GM21786 (cell line): Measurements from ENCODE around the gene ZNF217.
"Not testable (repeated sequence)": the region's sequence is repeated elsewhere in the genome, so short reads cannot be mapped to it uniquely, and the experiment has no call there.

ENCODE experiments used
- ATAC-seq: cut with Tn5 transposase; IDR thresholded peaks from one replicate; pipeline ENCODE4 v1.9.1; 2021; ENCODE audit not compliant: unreplicated experiment

ZNF217 gene

DNA sequence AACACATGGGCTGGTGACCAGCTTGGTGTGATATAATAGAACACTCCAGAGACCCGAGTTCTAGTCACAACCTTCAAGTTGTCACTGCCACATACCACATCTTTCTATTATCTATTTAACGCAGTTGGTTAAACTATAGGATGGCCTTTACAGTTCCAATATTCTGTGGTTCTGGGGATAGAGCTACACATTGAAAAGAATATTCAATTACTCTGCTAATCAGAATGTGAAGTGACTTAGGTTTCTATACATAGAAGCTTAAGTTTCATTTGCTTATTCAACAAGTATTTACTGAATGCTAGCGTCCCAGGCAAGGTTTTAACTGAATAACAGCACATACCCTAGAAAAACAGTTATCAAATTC is 9.1 kb downstream of the ZNF217 start:
- not testable (repeated sequence) for ATAC-seq

DNA sequence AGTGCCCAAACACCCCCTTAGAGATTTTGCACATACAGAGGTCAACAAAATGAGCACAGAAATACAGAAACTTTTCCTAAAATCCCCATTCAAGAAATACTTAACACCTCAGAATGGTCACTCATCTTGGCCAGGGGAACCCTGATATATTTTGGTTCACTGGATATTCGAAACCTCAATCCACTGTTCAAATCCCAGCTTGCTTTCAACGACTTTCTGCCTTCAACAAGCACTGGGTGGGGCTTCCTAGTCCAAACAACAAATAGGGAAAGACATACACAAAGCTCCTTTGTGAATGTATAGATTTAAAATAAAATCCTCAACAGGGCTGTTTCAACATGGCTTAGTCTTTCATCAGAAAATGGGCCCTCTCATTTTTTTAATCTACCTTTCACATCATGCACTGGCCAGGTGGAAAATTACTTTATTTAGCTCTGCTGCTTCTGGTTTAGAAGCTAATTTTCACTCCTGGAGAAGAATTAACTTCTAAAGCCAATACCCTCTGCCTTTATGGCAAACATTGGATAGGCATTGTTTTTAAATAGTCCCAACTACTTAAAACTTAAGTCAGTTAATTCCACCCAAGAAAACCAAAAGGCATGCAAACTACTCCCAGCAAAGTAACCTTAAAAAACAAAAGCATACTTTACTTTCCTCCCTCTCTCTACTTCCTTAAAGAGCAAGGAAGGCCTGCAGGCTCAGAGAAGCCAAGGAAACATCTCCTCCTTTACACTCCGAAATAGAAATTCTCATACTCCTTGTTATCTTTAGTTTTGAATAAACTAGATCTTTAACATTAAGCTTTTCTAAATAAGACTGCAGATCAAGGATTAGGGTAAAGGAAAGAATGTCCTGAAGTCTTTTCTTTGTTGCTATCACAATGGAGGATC is 9.7 kb downstream of the ZNF217 start:
- not testable (repeated sequence) for ATAC-seq

DNA sequence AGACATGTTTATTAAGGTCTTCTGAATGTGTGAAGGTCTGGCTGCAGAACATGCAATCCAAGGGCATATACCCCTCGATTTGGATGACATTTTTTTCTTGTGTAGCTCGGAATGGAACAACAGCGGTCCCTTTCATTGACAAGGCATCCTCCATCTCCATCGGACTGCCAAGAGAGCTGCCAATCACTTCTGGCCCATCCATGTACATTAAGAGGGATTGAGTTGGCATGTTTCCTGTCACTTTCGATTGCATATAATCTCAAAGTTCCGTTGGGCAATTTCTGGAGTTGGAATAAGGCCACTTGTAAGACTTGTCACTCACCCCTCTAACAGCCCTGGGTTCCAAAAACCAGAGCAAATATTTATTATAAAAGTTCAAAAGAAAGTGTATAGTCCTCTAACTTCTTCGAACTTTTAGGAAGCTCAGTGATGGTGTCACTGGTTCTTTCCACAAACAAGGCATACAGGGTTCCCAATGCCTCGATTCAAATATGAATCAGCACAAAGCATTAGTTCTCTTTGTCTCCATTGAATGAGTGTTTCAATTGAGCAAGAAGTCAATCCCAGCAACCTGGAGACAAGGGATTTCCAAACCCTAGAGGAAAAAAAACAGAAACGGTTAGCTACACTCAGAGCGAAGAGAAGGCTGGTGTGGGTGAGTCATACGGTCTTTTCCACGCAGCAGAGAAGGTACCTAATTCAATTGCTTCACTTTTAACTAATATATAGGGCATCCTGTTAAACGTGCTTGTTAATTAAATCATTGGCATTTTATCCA is 10.9 kb downstream of the ZNF217 start:
- no peak for ATAC-seq

DNA sequence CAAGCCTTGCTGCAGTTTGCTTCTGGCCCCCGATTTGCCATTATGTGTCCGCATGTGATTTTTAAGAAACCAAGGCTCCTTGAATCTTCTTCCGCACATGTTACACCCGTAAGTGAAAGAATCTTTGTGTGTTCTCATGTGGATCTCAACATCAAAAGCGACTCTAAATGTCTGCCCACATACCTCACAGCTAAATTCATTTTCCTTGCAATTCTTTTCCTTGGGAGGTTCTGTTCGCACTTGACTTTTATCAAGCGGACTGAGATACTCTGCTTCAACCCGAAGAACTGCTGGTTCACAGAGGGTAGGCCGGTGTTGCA is 11.4 kb downstream of the ZNF217 start:
- ATAC-seq, result no peak

DNA sequence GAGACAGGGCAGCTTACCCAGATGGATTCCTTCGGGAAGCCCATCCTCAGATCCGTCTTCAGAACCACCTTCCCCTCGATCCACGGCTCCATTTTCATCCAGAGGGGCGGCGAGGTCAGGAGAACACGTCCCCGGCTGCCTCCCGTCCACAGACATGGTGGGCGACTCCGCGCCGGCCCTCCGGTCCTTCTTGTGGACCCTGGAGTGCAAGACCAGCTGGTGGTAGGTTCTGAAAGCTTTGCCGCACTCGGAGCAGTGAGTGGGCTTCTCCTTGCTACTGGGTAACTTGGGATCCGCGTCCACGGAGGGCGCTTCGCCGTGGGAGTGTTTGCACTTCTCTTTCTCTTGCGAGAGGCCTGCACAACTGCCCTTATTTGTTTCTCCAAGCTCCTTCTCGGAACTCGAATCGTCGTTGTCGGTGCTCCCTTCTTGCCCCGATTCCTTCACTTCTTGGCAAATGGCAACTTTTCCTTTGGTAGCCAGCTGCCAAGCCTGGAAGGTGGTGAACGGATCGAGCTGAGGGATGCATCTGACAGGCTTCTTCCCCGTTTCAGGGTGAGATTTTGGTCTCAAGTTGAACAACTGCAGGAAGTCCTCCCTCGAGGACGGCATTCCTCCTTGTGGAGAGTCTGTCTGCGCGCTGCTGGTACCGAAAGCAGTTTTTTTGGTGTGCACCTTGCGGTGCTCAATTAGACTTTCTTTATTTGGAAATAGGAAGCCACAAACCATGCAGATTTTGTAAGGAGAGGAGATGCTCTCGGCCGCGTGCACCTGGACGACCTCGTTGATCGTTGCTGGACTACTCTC is 12.0 kb downstream of the ZNF217 start:
- no peak for ATAC-seq

DNA sequence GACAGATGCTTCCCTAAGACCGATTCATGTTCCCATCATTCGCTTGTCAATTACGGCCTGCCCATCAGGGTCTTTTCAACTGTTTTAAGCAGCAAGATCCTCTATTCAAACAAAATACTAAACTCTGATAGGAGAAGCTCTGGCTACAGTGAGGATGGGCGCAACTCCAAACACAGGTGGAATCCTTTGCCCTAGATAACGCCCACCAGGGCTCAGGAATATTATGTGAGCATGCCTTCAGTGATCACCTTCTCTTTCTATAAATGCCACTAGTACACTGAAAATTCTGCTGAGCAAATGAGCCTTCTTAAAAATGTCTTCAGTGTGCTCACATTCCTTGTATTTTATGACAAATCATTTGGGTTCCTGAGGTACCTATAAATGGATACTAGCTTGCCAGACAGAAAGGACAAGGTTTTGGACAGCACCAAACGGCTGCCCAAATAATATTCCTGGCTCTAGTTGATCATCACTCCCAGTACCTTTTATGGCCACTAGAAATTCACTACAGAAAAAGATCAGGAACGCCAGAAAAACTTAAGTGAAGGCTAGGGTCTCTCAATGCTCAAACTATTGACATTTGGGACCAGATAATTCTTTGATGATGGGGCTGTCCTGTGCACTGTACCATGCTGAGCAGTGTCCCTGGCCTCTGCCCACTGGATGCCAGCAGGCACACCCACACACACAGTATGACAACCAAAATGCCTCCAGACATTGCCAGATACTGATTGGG is 13.1 kb downstream of the ZNF217 start:
- no peak for ATAC-seq

DNA sequence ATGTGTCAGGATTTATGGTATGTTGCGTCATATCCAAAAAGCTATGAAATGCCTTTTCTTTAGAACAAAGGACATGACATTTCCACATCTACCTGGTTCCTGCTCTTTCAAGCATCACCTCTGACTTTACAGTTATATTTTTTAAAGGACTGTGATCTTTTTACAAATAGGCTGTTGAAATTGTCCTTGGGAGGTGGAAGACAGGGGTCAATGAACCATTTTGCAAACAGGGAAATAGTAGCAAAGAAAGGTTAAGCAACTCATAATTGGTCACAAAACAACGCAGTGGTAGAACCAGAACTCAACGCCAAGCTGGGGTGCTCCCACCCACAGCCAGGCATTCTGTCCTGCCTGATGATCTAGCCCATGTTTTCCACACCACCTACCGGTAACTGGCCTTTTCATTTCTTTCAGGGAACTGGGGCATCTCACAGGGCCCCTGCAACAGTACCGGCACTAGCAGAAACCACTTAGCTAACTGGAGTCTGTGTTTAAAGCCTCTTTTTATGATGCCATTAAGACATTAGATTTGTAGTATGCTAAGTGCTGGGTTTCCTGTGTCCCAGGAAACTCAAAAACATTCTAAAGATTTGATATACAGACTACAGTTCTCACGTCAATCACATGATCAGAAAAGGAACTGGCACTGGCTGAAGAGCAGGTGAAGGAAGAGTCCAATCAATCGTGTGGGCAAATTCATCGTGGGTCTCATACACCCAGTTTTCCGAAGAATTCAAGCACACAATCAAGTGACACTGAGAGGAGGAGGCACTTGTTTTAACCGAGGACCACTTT is 13.9 kb downstream of the ZNF217 start:
- no peak for ATAC-seq

DNA sequence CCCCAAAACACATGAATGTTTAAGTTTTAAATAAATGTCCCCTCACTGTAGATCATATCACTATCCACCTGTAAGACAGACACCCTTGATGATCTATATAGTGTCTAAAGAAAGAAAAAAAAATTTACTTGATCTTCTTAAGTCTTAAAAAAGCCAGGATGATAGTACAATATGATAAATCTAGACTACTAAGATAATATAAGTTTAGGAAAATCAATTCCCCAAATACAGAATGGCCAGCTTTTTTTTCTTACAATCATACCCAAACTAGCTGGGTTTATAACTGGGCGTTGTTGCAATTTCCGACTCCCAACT is 14.4 kb downstream of the ZNF217 start:
- ATAC-seq, result no peak

DNA sequence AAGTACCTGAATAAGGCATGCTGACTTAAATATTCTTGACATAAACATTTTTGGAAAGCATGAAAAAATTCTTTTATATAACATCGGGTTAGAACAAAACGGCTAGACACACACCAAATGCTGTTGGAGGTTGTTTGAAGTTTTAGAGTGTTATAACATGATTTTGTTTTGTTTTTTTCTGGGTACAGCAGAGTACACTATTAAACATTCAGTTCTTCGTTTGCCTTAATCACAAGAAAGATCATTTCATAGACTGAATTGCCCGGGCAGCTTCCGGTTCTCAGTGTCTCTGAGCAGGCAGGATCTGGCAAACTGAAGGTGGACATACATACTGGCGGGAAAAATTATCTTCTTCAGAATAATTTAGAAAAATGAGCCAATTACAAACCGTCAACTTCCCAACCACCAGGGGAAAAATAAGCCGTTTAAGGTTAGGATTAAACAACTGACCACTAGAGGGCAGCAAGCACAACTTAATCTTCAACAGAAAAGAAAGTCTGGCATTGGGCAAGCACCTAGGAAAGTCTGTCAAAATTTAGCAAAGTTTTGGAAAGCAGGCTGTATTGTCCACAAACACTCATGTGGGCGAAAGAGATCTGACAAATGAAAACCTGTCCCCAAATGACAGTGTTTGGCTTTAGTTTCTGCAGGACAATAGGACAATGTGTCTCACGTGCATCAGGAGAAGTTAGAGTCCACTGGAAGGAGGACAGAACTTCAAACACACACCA is 15.0 kb downstream of the ZNF217 start:
- no peak for ATAC-seq

DNA sequence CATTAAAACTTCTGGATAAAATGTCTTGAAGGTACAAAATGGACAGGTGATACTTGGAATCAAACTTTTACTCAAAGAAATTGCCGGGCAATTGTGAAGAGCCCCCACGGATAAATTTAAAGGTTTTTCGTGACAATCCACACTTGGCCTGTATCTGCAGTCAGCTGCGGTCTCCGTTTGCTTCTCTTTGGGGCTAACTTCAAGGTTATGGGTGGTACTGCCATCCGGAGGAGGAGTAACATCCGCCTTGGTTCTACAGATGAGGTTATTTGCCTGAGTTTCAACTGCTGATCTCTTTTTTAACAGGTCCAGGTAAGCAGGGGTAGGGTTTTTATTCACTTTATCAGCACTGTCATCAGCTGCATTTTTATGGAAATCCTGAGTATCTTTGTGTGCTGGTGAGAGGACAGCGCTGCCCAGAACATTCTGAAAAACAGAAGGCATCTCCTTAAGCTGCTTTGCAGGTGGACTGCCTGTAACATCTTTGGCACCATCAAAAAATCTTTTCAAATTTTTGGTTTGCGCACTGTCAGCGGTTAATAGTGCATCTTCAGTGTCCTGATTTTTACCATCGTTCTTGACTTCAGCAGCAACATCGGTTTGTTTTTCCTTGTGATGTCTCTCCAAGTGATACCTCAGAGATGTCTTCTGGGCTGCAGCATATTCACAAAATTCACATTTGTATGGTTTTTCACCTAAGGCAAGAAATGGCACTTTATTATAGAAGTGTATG is 16.9 kb downstream of the ZNF217 start:
- ATAC-seq, result no peak

DNA sequence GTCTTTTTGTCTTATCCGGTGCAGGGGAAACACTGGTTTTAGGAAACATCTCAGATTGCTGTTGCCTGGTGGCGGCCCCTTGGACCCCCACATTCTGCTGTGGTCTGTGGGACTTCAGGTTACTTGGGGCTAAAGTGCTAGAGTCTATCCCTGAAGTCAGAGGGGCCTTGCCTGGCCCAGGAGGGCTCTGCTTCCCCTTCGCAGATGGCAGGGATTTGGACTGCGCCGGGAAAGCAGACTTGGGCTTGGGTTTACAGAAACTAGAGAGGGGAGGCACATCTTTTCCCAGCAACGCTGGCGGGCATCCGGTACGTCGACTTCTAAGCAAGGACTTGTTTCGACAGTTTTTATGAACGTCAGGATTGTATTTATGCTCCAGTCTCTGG is 17.5 kb downstream of the ZNF217 start:
- ATAC-seq, result no peak

DNA sequence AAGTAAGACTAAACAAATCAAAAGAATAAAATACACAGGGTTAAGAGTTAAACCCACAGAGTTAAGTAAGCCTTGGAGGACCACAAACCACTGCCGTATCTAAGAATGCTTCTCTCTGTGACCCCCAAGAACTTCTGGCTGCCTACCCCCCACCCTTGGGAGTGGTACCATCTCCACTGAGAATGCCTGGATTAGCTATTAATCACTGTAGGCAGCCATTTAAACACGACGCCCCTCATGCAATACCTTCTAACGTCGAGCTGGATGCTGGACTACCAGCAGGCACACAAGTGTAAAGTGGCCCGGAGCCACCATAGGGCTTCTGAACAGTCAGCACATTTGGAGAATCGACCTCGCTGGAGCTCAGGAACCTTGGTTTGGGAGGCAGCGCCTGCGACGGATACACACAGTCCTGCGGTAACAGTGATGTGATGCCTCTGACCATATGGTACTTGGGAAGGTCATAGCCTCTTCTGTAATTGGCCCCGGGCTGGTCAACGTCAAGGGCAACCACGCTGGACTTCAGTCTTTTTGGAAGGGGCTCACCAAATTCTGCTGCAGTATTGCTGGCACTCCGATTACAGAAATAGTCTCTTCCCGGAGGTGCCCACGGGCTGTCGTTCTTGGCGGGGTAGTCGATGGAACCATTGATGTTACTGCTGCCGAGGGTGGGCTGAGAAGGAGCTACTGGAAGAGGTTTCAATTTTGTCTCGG is 18.0 kb downstream of the ZNF217 start:
- no peak for ATAC-seq

DNA sequence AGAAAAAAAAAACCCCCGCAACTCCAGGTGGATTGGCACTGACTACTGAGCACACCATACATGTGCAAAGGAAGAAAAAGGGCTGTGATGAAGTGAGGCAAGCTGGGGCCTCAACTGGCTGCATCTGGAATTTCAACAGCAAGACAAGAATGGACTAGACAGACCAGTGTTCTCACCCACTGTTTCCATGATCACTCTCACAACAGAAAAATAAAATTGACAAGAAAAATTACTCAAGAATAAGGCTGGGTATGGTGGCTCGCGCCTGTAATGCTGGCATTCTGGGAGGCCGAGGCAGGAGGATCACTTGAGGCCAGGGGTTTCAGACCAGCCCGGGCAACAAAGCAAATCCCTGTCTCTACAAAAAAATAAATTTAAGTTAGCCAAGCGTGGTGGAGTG is 18.8 kb downstream of the ZNF217 start:
- ATAC-seq, result no peak

DNA sequence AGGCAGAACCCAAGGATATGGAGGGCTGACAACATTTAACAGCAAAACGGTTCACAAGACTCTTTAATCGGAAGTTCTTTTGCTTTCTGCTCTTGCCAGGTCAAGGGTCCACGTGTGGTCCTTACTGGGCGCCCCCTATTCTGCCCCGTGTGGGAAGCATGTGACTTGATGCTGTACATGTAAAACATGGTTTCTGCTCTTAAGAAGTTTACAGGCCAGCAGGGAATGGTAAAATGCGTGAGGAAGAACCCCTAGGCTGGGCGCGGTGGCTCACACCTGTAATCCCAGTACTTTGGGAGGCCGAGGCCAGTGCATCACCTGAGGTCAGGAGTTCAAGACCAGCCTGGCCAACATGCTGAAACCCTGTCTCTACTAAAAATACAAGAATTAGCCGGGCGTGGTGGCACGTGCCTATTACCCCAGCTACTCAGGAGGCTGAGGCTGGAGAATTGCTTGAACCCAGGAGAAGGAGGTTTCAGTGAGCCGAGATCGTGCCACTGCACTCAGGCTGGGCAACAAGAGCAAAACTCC is 19.3 kb downstream of the ZNF217 start:
- ATAC-seq, result no peak

DNA sequence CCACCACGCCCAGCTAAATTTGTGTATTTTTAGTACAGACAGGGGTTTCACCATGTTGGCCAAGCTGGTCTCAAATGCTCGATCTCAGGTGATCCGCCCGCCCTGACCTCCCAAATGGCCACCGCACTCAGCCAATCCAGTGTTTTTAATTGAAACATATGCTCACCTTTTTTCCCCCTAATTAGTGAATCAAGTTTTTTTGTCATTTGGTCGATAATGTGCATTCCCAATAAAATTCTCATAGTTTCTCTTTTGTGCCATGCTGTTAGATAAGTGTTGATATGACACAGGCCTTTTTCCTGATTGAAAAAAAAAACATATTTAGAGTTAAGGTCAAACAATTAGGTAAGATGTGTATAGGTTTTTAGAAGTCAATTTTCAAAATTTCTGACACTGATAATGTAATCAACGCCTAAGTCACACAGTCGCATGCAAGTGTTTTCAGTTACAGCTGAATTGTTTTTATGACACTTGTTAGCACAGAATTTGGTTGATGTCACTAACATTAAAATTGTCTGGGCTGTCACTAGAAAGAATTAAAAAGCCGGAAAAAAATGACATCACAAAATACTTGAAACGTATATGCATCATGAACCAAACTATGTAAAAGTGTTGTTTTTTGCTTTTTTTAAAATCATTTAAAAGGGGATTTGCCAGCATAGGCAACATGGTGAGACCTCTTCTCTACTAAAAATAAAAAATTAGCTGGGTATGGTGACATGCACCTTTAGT is 21.9 kb downstream of the ZNF217 start:
- ATAC-seq, result no peak

DNA sequence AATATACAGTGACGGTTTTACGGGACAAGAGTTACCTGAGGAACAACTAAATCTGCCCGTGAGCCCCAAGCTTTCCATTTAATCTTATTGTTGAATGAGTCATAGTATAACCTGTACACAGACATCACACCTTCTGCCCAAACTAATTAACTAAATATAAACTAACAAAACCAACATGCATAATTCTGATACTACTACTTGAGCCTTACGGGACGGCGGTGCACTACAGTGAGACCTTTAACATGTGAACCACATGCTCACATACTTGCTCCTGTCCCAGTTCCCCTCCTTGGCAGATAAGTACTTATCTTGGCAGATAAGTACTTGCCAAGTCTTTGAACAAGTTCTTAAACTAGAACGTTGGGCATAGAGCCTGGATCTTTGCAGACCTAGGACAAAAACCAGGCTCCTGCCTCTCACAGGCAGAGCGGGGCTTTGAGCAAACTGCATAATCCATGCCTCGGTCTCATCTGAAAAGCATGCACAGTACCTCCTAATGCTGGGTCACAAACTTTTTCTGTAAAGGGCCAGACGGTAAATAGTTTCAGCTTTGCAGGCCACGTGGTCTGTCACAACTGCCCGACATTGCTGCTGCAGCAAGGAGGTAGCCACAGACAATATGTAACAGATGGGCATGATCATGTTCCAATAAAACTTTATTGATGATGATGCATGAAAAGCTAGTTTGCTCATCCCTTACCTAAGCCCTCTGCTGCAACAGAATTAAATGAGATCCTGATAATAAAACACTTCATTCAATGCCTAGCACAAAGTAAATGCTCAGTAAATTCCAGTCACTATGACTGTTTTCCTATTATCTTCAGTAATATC is 23.0 kb downstream of the ZNF217 start:
- no peak for ATAC-seq
